ENCODE measurements around the gene REN. TPM values are rescaled to one million over a fixed set of nuclear protein-coding genes. Genes with fewer than 3 reads are reported as not detected.

The REN gene
- total and polyA plus RNA-seq, 2 of the 8 experiments (the other 6 are each of a cell fraction or from before 2014, with no cell fraction given), result 0.05 TPM; not detected in 1

GRCh38 chr1:204145033-204145504 lies 21.1 kb downstream of the REN start (continued):
- TF ChIP-seq SP1 (IDR thresholded peaks at IDR 0.05; ENCODE audit: low read depth, low read length) (no peak), CEBPB (IDR thresholded peaks at IDR 0.05; ENCODE audit: low read depth, low read length) (no peak), YY1 (IDR thresholded peaks at IDR 0.05; ENCODE audit: low read depth, low read length) (no peak), ATF3 (IDR thresholded peaks at IDR 0.05; ENCODE audit: insufficient read depth, low read depth, low read length) (no peak), CHD7 (IDR thresholded peaks at IDR 0.05; ENCODE audit: insufficient replicate concordance, low read length) (no peak)
